RWPE2 (cell line): ENCODE data around the gene VMAC.

ENCODE experiments used
- ATAC-seq: fragments of 200-7000 bp; cut with Tn5 transposase; 3 replicates; pipeline ENCODE4 v1.9.1; 2021; ENCODE audit warnings: low read depth
- DNase-seq: peaks from one replicate; pipeline ENCODE4 v3.0.0-alpha.2; 2020; ENCODE audit warnings: low spot score
- H3K27ac ChIP-seq: fragments of 450-650 bp; 2 replicates; pipeline ENCODE4 v1.5.1; 2017; ENCODE audit warnings: mild to moderate bottlenecking; ENCODE audit not compliant: poor library complexity, severe bottlenecking
- H3K27me3 ChIP-seq: fragments of 250-450 bp; sonication (Bioruptor Pico); 2 replicates; pipeline ENCODE4 v1.5.1; 2021; ENCODE audit warnings: mild to moderate bottlenecking, moderate library complexity; ENCODE audit not compliant: insufficient read depth, poor library complexity, severe bottlenecking
- H3K36me3 ChIP-seq: fragments of 250-450 bp; sonication (Bioruptor Pico); 2 replicates; pipeline ENCODE4 v1.5.1; 2020; ENCODE audit warnings: low read depth, mild to moderate bottlenecking, moderate library complexity
- H3K4me1 ChIP-seq: fragments of 250-450 bp; sonication (Bioruptor Pico); 2 replicates; pipeline ENCODE4 v1.5.1; 2021; ENCODE audit warnings: mild to moderate bottlenecking, moderate library complexity; ENCODE audit not compliant: insufficient read depth, poor library complexity, severe bottlenecking
- H3K4me3 ChIP-seq: fragments of 250-450 bp; sonication (Bioruptor Pico); 2 replicates; pipeline ENCODE4 v1.5.1; 2021; ENCODE audit warnings: mild to moderate bottlenecking, moderate library complexity; ENCODE audit not compliant: severe bottlenecking
- H3K9me3 ChIP-seq: fragments of 250-450 bp; sonication (Bioruptor Pico); 2 replicates; pipeline ENCODE4 v1.5.1; 2021; ENCODE audit warnings: mild to moderate bottlenecking, moderate library complexity; ENCODE audit not compliant: severe bottlenecking
- CTCF ChIP-seq: fragments of 450-650 bp; IDR thresholded peaks from one replicate; pipeline ENCODE4 v1.5.1; 2017; ENCODE audit warnings: mild to moderate bottlenecking, moderate library complexity; ENCODE audit not compliant: poor library complexity, severe bottlenecking

The VMAC gene

GRCh38 chr19:5905114-5905778 lies 574 bp downstream of the VMAC start:
- no peak for TF ChIP-seq CTCF
- no peaks in the 10 kb centered on the region for H3K27me3 ChIP-seq
- peaks cover 10% of the 10 kb centered on the region for H3K4me1 ChIP-seq

GRCh38 chr19:5907241-5907640 lies 2.6 kb downstream of the VMAC start:
- Histone ChIP-seq H3K9me3 (no peaks in the 10 kb centered on the region), H3K27ac (no peak overlapping the region), H3K4me3 (no peak overlapping the region), H3K27me3 (no peaks in the 10 kb centered on the region), H3K36me3 (peaks cover 3% of the 10 kb centered on the region), H3K4me1 (peaks cover 16% of the 10 kb centered on the region)
- no peak for TF ChIP-seq CTCF
- DNase-seq (no peak), ATAC-seq (no peak)

More at GRCh38 chr19:5905114-5905778, 574 bp downstream of the VMAC start:
- no peaks in the 10 kb centered on the region for H3K9me3 ChIP-seq
- no peak for DNase-seq
- peak overlapping the region; percentile 58 for H3K4me3 ChIP-seq
- peaks cover 11% of the 10 kb centered on the region for H3K36me3 ChIP-seq
- no peak for ATAC-seq
- peak overlapping the region; percentile 4 for H3K27ac ChIP-seq

- H3K4me3 ChIP-seq: no peak overlapping the region
- no peaks in the 10 kb centered on the region for H3K27me3 ChIP-seq
- no peaks in the 10 kb centered on the region for H3K36me3 ChIP-seq
- no peak for DNase-seq
- peak overlapping the region; percentile 45 for H3K27ac ChIP-seq
- peaks cover 15% of the 10 kb centered on the region for H3K4me1 ChIP-seq
- no peak for ATAC-seq
- no peaks in the 10 kb centered on the region for H3K9me3 ChIP-seq
- TF ChIP-seq CTCF: no peak
These were observed 4.2 kb downstream of the VMAC start for GRCh38 chr19:5908773-5909442.

GRCh38 chr19:5910638-5910907 lies 5.9 kb downstream of the VMAC start:
- DNase-seq: no peak
- Histone ChIP-seq H3K4me3 (no peak overlapping the region), H3K9me3 (no peaks in the 10 kb centered on the region), H3K27ac (peak overlapping the region; percentile 45), H3K36me3 (no peaks in the 10 kb centered on the region), H3K4me1 (peaks cover 22% of the 10 kb centered on the region), H3K27me3 (no peaks in the 10 kb centered on the region)
- TF ChIP-seq CTCF: no peak
- no peak for ATAC-seq

GRCh38 chr19:5911366-5911765 lies 6.7 kb downstream of the VMAC start:
- no peak overlapping the region for H3K27ac ChIP-seq
- H3K9me3 ChIP-seq: no peaks in the 10 kb centered on the region
- DNase-seq: no peak
- TF ChIP-seq CTCF: no peak
- ATAC-seq: no peak
- no peak overlapping the region for H3K4me3 ChIP-seq
- H3K27me3 ChIP-seq: no peaks in the 10 kb centered on the region
- peaks cover 22% of the 10 kb centered on the region for H3K4me1 ChIP-seq
- no peaks in the 10 kb centered on the region for H3K36me3 ChIP-seq
